ENCODE results near the gene SHOC2.

SHOC2 gene

DNA sequence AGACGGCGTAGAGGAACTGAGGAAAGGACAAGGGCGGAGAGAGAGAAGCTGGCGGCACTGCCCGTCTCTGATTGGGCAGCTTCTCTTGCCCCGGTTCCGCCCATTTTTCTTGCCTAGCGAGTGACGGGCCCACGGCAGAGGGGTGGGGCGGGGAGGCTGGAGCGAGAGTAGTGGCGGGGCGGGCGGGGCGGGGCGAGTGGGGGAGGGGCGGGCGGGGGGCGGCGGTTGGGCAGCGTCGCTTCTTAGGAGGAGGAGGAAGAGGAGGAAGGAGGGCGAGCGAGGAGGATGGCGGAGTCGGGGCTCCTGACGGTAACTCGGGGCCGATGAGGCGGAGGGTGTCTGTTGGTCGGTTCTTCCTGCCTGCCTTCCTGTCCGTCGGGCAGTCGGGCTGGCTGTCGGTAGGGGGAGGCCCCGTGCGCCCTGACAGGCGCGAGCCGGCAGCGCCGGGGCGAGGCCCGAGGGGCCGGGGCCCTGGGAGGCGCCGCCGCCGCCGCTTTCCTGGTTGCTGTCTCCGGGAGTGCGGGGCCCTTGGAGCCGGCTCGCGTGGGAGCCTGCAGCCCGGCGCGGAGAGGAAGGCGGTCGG is at the start of gene SHOC2:
Gene SHOC2, plus strand, starts transcription at position 256 of the 583 bp plus-strand sequence. CDS start 44,755 bp downstream, outside the sequence.
- H3K4me3 ChIP-seq (ENCODE audit: low read depth, low read length): peak within 1 kb of the TSS; percentile 92
- TF ChIP-seq, protein P1, sequence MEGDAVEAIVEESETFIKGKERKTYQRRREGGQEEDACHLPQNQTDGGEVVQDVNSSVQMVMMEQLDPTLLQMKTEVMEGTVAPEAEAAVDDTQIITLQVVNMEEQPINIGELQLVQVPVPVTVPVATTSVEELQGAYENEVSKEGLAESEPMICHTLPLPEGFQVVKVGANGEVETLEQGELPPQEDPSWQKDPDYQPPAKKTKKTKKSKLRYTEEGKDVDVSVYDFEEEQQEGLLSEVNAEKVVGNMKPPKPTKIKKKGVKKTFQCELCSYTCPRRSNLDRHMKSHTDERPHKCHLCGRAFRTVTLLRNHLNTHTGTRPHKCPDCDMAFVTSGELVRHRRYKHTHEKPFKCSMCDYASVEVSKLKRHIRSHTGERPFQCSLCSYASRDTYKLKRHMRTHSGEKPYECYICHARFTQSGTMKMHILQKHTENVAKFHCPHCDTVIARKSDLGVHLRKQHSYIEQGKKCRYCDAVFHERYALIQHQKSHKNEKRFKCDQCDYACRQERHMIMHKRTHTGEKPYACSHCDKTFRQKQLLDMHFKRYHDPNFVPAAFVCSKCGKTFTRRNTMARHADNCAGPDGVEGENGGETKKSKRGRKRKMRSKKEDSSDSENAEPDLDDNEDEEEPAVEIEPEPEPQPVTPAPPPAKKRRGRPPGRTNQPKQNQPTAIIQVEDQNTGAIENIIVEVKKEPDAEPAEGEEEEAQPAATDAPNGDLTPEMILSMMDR (IDR thresholded peaks at IDR 0.05; ENCODE audit: low read depth, low read length, missing control alignments): peak; percentile 38
- no peak for DNase-seq (ENCODE audit: low read depth)

DNA sequence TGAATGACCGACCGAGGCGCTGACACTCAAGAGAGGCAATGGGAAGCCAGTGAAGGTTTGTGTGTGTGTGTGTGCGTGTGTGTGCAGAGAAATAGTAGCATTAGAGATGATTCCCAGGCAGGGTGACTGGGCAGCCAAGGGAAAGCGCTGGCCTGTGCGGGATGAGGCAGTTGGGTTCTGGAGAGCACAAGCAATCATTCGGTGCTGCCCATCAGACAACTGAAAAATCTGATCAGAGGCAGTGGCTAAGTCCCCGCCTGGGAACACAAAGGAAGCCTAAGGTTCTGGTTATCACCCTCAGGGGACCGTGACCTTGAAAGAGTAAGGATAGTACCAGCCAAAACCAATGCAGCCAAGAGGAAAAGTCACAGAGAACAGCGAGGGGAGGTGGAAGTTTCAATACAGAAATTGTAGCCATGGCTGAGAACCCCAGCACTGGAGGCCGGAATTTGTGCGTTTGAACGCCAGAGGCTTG is 48.5 kb upstream of the SHOC2 start:
- TF ChIP-seq, protein P1 (IDR thresholded peaks at IDR 0.05; ENCODE audit: low read depth, low read length, missing control alignments): no peak
- peak overlapping the region; percentile 90 for H3K4me3 ChIP-seq (ENCODE audit: low read depth, low read length)
- no peak for DNase-seq (ENCODE audit: low read depth)

DNA sequence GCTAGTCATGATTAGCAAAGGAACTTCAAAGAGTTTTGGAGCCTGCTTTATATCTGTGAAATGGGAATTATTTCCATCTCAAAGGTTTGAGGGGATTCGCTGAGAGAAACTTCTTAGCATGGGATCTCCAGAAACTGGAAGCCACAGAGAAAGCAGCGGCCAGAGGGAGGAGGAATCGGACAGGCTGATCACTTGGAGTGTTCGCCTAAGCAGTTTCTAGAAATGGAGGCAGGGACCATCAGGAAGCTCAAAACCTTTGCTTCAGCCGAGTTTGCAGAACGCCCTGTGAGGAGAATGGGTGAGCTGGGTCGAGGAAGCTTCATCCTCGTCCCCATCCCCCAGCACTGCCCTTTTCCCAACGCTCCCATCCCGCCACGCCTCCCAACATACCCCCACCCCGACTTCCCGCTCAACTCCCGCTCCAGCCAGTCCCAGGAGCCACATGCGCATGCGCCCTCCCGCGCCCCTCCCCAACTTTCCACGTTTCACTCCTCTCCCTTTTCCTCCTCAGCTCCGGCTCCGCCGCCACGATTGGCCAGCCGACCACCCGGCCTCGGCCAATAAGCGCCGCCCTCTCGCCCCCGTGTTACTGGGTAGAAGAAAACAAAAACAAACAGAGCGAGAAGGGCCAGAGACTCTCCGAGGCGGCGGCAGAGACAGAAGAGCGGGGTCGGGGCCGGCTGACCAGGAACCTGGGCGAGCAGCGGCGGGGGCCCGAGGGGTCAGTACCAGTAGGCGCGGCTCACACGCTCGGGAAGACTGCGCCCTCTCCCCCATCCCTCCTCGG is 47.9 kb upstream of the SHOC2 start, which contains the start of gene PDCD4:
Gene PDCD4, plus strand, starts transcription at position 631 of the 787 bp plus-strand sequence. CDS start 4,100 bp downstream, outside the sequence.
- TF ChIP-seq, protein P1 (IDR thresholded peaks at IDR 0.05; ENCODE audit: low read depth, low read length, missing control alignments): no peak
- DNase-seq (ENCODE audit: low read depth): peak; percentile 73
- peak within 1 kb of the TSS; percentile 90 for H3K4me3 ChIP-seq (ENCODE audit: low read depth, low read length)

DNA sequence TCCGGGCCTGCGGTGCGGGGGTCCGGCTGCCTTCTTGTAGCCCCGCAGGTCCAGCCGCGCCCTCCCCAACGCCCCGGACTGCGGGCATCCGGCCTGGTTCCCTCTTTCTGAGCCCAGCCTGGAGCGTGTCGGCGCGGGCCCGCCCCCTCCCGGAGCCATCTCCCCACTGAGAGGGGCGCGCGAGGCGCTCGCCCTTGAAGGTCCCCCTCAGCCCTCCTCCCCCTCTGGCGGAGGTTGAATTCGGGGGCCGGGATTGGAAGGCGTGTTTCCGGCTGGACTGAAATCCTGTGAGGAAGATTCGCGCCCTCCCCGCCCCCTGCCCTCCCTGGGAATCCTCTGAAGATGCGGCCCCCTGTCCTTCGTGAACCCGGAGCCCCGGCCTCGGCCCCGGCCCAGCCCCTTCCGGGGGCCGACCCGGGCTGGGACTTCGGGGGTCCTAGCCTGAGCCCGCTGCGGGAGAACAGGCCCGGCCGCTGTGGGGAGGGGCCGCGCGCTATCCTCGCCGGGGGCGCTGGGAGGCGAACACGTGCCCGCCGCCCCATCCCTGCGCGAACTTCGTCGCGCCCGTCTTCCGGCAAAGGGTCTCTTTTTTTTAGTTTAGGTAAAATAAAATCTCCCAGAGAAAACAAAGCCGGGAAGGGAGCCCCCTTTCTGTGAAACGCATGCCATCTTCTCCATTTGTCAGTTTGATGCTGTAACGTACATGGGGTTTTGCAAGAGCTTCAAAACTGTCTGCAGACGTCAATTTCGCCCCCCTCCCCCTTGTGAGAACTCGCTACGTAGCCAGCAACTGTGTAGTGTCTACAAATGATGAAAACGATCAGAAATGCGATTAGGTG is 47.0 kb upstream of the SHOC2 start:
- peak overlapping the region; percentile 90 for H3K4me3 ChIP-seq (ENCODE audit: low read depth, low read length)
- DNase-seq (ENCODE audit: low read depth): no peak
- TF ChIP-seq, protein P1 (IDR thresholded peaks at IDR 0.05; ENCODE audit: low read depth, low read length, missing control alignments): peak; percentile 21

DNA sequence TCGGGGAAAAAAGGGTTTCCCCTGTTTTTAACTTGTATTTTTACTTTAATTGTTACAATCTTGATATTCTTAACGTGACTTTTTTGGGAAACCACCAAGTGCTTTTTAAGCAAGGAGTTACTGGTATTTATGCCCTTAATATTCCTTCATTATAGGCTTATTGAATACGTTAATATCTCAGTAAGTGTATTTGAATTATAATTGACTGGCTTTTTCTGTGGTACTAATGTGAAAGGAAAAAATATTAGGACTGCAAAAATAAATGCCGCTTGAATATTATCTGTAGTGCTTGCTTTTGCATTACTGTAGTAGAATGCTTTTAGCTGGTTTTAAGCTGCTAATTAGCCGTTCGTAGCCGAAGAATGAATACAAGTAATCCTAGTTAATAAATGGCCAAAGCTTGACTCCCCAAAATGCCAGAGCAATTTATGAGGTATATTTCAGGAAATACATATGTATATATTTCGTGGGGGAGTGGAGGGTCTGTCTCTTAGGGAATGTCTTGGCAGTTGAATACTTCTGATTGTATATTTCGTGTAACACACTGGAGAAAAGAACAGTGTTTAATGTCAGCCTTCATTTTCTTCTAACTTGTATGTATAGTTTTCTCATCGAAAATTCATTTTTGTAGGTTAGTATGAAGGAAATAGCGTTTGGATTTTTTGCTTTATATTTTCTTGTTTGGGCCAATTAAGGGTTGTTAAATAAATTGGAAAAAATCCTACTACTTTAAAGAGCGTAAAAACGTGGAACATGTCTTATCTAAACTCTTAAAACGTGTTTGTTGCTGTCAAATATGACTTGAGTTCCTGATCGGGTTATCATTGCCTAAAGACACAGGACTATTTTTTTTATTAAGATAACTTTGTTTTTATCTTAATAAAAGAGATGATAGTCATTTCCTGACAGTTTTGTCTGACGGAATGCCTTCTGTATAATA is 46.1 kb upstream of the SHOC2 start:
- peak overlapping the region; percentile 90 for H3K4me3 ChIP-seq (ENCODE audit: low read depth, low read length)
- TF ChIP-seq, protein P1 (IDR thresholded peaks at IDR 0.05; ENCODE audit: low read depth, low read length, missing control alignments): no peak
- no peak for DNase-seq (ENCODE audit: low read depth)

DNA sequence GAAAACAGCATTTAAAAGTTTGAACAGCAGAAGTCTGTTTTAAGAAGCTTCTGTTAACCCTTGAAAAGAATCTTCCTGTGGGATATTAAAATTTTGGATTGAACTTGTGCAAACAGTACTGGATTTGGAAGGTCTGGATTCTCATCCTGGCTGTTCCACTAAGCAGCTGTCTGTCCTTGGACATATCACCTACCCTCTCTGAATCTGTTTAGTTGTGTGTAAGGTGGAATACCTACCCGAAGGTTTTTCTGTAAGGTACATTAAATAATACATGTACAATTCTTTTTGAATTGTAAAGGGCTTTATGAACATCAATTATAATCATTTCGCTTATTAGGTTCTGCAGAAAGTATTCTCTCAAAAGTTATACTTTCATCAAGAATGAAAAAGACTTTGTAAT is 45.5 kb upstream of the SHOC2 start:
- DNase-seq (ENCODE audit: low read depth): no peak
- TF ChIP-seq, protein P1 (IDR thresholded peaks at IDR 0.05; ENCODE audit: low read depth, low read length, missing control alignments): no peak
- peak overlapping the region; percentile 90 for H3K4me3 ChIP-seq (ENCODE audit: low read depth, low read length)
